ENCODE data around the gene ERAS.
"Not testable (repeated sequence)": the region's sequence is repeated elsewhere in the genome, so short reads cannot be mapped to it uniquely, and the experiment has no call there.

Gene ERAS

GRCh38 chrX:48818098-48818497 is 8.2 kb upstream of the ERAS start:
- Histone ChIP-seq H3K27me3 (ENCODE audit: control insufficient read depth, insufficient read depth, low read length) (no peaks in the 10 kb centered on the region), H3K9me3 (ENCODE audit: control insufficient read depth, insufficient read depth, low read depth, low read length) (peaks cover 35% of the 10 kb centered on the region; the same call in 1 of the 2 replicates), H3K27ac (ENCODE audit: low read depth, low read length) (no peak overlapping the region), H3K9ac (ENCODE audit: low read length) (no peak overlapping the region), H3K4me1 (ENCODE audit: control insufficient read depth, insufficient read depth, low read length) (no peaks in the 10 kb centered on the region; the same call in 1 of the 2 replicates), H3K36me3 (ENCODE audit: control insufficient read depth, insufficient read depth, low read length) (peaks cover 55% of the 10 kb centered on the region), H3K4me3 (ENCODE audit: low read depth, low read length) (no peak overlapping the region)

- Histone ChIP-seq H3K27me3 (ENCODE audit: control insufficient read depth, insufficient read depth, low read length) (no peaks in the 10 kb centered on the region), H3K36me3 (ENCODE audit: control insufficient read depth, insufficient read depth, low read length) (peaks cover 60% of the 10 kb centered on the region), H3K9ac (ENCODE audit: low read length) (no peak overlapping the region), H3K27ac (ENCODE audit: low read depth, low read length) (no peak overlapping the region), H3K4me3 (ENCODE audit: low read depth, low read length) (no peak overlapping the region), H3K4me1 (ENCODE audit: control insufficient read depth, insufficient read depth, low read length) (no peaks in the 10 kb centered on the region; the same call in 1 of the 2 replicates), H3K9me3 (ENCODE audit: control insufficient read depth, insufficient read depth, low read depth, low read length) (peaks cover 38% of the 10 kb centered on the region; the same call in 1 of the 2 replicates)
Measured at GRCh38 chrX:48818866-48819265, 7.4 kb upstream of the ERAS start.

GRCh38 chrX:48819394-48819793 is 6.9 kb upstream of the ERAS start:
- H3K27me3 ChIP-seq (ENCODE audit: control insufficient read depth, insufficient read depth, low read length): not testable (repeated sequence)

GRCh38 chrX:48823053-48823452 is 3.3 kb upstream of the ERAS start:
- Histone ChIP-seq H3K4me3 (ENCODE audit: low read depth, low read length) (no peak overlapping the region), H3K36me3 (ENCODE audit: control insufficient read depth, insufficient read depth, low read length) (peaks cover 53% of the 10 kb centered on the region), H3K27me3 (ENCODE audit: control insufficient read depth, insufficient read depth, low read length) (peaks cover 8% of the 10 kb centered on the region), H3K27ac (ENCODE audit: low read depth, low read length) (no peak overlapping the region), H3K9me3 (ENCODE audit: control insufficient read depth, insufficient read depth, low read depth, low read length) (peaks cover 36% of the 10 kb centered on the region; the same call in 1 of the 2 replicates), H3K4me1 (ENCODE audit: control insufficient read depth, insufficient read depth, low read length) (peaks cover 4% of the 10 kb centered on the region; the same call in 1 of the 2 replicates), H3K9ac (ENCODE audit: low read length) (no peak overlapping the region)

More at GRCh38 chrX:48819394-48819793, 6.9 kb upstream of the ERAS start:
- peaks cover 40% of the 10 kb centered on the region; the same call in 1 of the 2 replicates for H3K9me3 ChIP-seq (ENCODE audit: control insufficient read depth, insufficient read depth, low read depth, low read length)
- H3K9ac ChIP-seq (ENCODE audit: low read length); H3K4me1 ChIP-seq (ENCODE audit: control insufficient read depth, insufficient read depth, low read length); H3K27ac ChIP-seq (ENCODE audit: low read depth, low read length); H3K4me3 ChIP-seq (ENCODE audit: low read depth, low read length): not testable (repeated sequence)
- H3K36me3 ChIP-seq (ENCODE audit: control insufficient read depth, insufficient read depth, low read length): peaks cover 62% of the 10 kb centered on the region

- Histone ChIP-seq H3K27me3 (ENCODE audit: control insufficient read depth, insufficient read depth, low read length) (peaks cover 17% of the 10 kb centered on the region), H3K36me3 (ENCODE audit: control insufficient read depth, insufficient read depth, low read length) (peaks cover 45% of the 10 kb centered on the region), H3K4me3 (ENCODE audit: low read depth, low read length) (no peak overlapping the region), H3K27ac (ENCODE audit: low read depth, low read length) (no peak overlapping the region), H3K9ac (ENCODE audit: low read length) (no peak overlapping the region), H3K4me1 (ENCODE audit: control insufficient read depth, insufficient read depth, low read length) (peaks cover 4% of the 10 kb centered on the region; the same call in 1 of the 2 replicates), H3K9me3 (ENCODE audit: control insufficient read depth, insufficient read depth, low read depth, low read length) (peaks cover 26% of the 10 kb centered on the region; the same call in 1 of the 2 replicates)
Measured at GRCh38 chrX:48824066-48824465, 2.2 kb upstream of the ERAS start.

GRCh38 chrX:48826876-48827653 is 752 bp downstream of the ERAS start:
- Histone ChIP-seq H3K27me3 (ENCODE audit: control insufficient read depth, insufficient read depth, low read length) (peaks cover 47% of the 10 kb centered on the region), H3K4me3 (ENCODE audit: low read depth, low read length) (peak overlapping the region; percentile 19), H3K27ac (ENCODE audit: low read depth, low read length) (no peak overlapping the region), H3K36me3 (ENCODE audit: control insufficient read depth, insufficient read depth, low read length) (peaks cover 30% of the 10 kb centered on the region), H3K9me3 (ENCODE audit: control insufficient read depth, insufficient read depth, low read depth, low read length) (peaks cover 28% of the 10 kb centered on the region; the same call in 1 of the 2 replicates), H3K4me1 (ENCODE audit: control insufficient read depth, insufficient read depth, low read length) (peaks cover 4% of the 10 kb centered on the region; the same call in 1 of the 2 replicates), H3K9ac (ENCODE audit: low read length) (no peak overlapping the region)

GRCh38 chrX:48827654-48827968 is 1.3 kb downstream of the ERAS start:
- peaks cover 52% of the 10 kb centered on the region for H3K27me3 ChIP-seq (ENCODE audit: control insufficient read depth, insufficient read depth, low read length)
- peaks cover 25% of the 10 kb centered on the region for H3K36me3 ChIP-seq (ENCODE audit: control insufficient read depth, insufficient read depth, low read length)
- peaks cover 4% of the 10 kb centered on the region; the same call in 1 of the 2 replicates for H3K4me1 ChIP-seq (ENCODE audit: control insufficient read depth, insufficient read depth, low read length)
- H3K27ac ChIP-seq (ENCODE audit: low read depth, low read length): no peak overlapping the region
- peak overlapping the region; percentile 19 for H3K4me3 ChIP-seq (ENCODE audit: low read depth, low read length)
- no peak overlapping the region for H3K9ac ChIP-seq (ENCODE audit: low read length)
- H3K9me3 ChIP-seq (ENCODE audit: control insufficient read depth, insufficient read depth, low read depth, low read length): peaks cover 26% of the 10 kb centered on the region; the same call in 1 of the 2 replicates

- Histone ChIP-seq H3K36me3 (ENCODE audit: control insufficient read depth, insufficient read depth, low read length) (peaks cover 10% of the 10 kb centered on the region), H3K4me1 (ENCODE audit: control insufficient read depth, insufficient read depth, low read length) (peaks cover 4% of the 10 kb centered on the region; the same call in 1 of the 2 replicates), H3K9me3 (ENCODE audit: control insufficient read depth, insufficient read depth, low read depth, low read length) (peaks cover 20% of the 10 kb centered on the region; the same call in 1 of the 2 replicates), H3K27me3 (ENCODE audit: control insufficient read depth, insufficient read depth, low read length) (peaks cover 68% of the 10 kb centered on the region), H3K27ac (ENCODE audit: low read depth, low read length) (no peak overlapping the region), H3K4me3 (ENCODE audit: low read depth, low read length) (no peak overlapping the region), H3K9ac (ENCODE audit: low read length) (no peak overlapping the region)
Measured at GRCh38 chrX:48829016-48829735, 2.9 kb downstream of the ERAS start.

- H3K36me3 ChIP-seq (ENCODE audit: control insufficient read depth, insufficient read depth, low read length): no peaks in the 10 kb centered on the region
- no peak overlapping the region for H3K27ac ChIP-seq (ENCODE audit: low read depth, low read length)
- H3K9me3 ChIP-seq (ENCODE audit: control insufficient read depth, insufficient read depth, low read depth, low read length): peaks cover 16% of the 10 kb centered on the region; the same call in 1 of the 2 replicates
- H3K27me3 ChIP-seq (ENCODE audit: control insufficient read depth, insufficient read depth, low read length): peaks cover 88% of the 10 kb centered on the region
- peaks cover 12% of the 10 kb centered on the region; the same call in 1 of the 2 replicates for H3K4me1 ChIP-seq (ENCODE audit: control insufficient read depth, insufficient read depth, low read length)
- peak overlapping the region; percentile 49 for H3K9ac ChIP-seq (ENCODE audit: low read length)
- peak overlapping the region; percentile 56 for H3K4me3 ChIP-seq (ENCODE audit: low read depth, low read length)
Measured at GRCh38 chrX:48831136-48831908, 5.0 kb downstream of the ERAS start.

- H3K36me3 ChIP-seq (ENCODE audit: control insufficient read depth, insufficient read depth, low read length): no peaks in the 10 kb centered on the region
- peaks cover 12% of the 10 kb centered on the region; the same call in 1 of the 2 replicates for H3K4me1 ChIP-seq (ENCODE audit: control insufficient read depth, insufficient read depth, low read length)
- H3K4me3 ChIP-seq (ENCODE audit: low read depth, low read length): peak overlapping the region; percentile 56
- H3K9ac ChIP-seq (ENCODE audit: low read length): peak overlapping the region; percentile 25
- no peak overlapping the region for H3K27ac ChIP-seq (ENCODE audit: low read depth, low read length)
- H3K27me3 ChIP-seq (ENCODE audit: control insufficient read depth, insufficient read depth, low read length): peaks cover 94% of the 10 kb centered on the region
- H3K9me3 ChIP-seq (ENCODE audit: control insufficient read depth, insufficient read depth, low read depth, low read length): peaks cover 13% of the 10 kb centered on the region; the same call in 1 of the 2 replicates
Measured at GRCh38 chrX:48831909-48832291, 5.6 kb downstream of the ERAS start.
